ENCODE data around the gene LDAH. TPM values are rescaled to one million over a fixed set of nuclear protein-coding genes. Genes with fewer than 3 reads are reported as not detected.
"Not testable (repeated sequence)": the region's sequence is repeated elsewhere in the genome, so short reads cannot be mapped to it uniquely, and the experiment has no call there.

LDAH gene
- total and polyA plus RNA-seq, 2 donors (not counting 1 experiment from before 2014, with no cell fraction given): 9.0 to 31.3 TPM

- H3K4me1 Mint-ChIP-seq; H2AFZ ChIP-seq (ENCODE audit: insufficient read depth, low read depth, low read length, poor library complexity, severe bottlenecking); POLR2A ChIA-PET; H3K4me2 ChIP-seq (replicated peaks; ENCODE audit: low read depth, low read length, poor library complexity, severe bottlenecking); CTCF ChIA-PET; H3K27ac ChIP-seq (ENCODE audit: low read length in 2 of 2); H3K36me3 ChIP-seq (replicated peaks in 1 of 2; ENCODE audit: control extremely low read depth in 1 of 2, control insufficient read depth in 1 of 2, extremely low read depth in 1 of 2, insufficient read depth in 2 of 2, low read length in 1 of 2); DNase-seq; H4K20me1 ChIP-seq (ENCODE audit: control insufficient read depth, insufficient read depth, low read length, poor library complexity, severe bottlenecking); H3K9me3 ChIP-seq (ENCODE audit: control extremely low read depth in 1 of 3, control insufficient read depth in 2 of 3, insufficient read depth in 1 of 3, low read length in 2 of 3); ATAC-seq (ENCODE audit: low read depth); H3K4me3 Mint-ChIP-seq; H3K79me2 ChIP-seq (ENCODE audit: control insufficient read depth, insufficient read depth, low read length); H3K9ac ChIP-seq (ENCODE audit: low read length); H3K27ac Mint-ChIP-seq; H3K27me3 ChIP-seq (replicated peaks in 1 of 4; ENCODE audit: control extremely low read depth in 1 of 4, control insufficient read depth in 3 of 4, insufficient read depth in 4 of 4, low read length in 3 of 4); H3K4me3 ChIP-seq (ENCODE audit: control extremely low read depth in 1 of 5, extremely low read depth in 1 of 5, insufficient read depth in 1 of 5, low read depth in 2 of 5, low read length in 4 of 5); H3K4me1 ChIP-seq (ENCODE audit: control insufficient read depth in 2 of 2, insufficient read depth in 2 of 2, low read length in 2 of 2); H3K9me3 Mint-ChIP-seq (ENCODE audit: insufficient read depth); H3K27me3 Mint-ChIP-seq; intact Hi-C loops (cut with micrococcal nuclease): not testable (repeated sequence)
- WGBS (ENCODE audit: insufficient coverage): no CpG with 5 or more reads among the region's 2 CpGs
Observed at GRCh38 chr2:20714412-20714811, 108.5 kb downstream of the LDAH start.

- H3K36me3 ChIP-seq (replicated peaks in 1 of 2; ENCODE audit: control extremely low read depth in 1 of 2, control insufficient read depth in 1 of 2, extremely low read depth in 1 of 2, insufficient read depth in 2 of 2, low read length in 1 of 2); H3K27me3 Mint-ChIP-seq; H3K27ac Mint-ChIP-seq; H3K27ac ChIP-seq (ENCODE audit: low read length in 2 of 2); H2AFZ ChIP-seq (ENCODE audit: insufficient read depth, low read depth, low read length, poor library complexity, severe bottlenecking); H3K9me3 Mint-ChIP-seq (ENCODE audit: insufficient read depth); H4K20me1 ChIP-seq (ENCODE audit: control insufficient read depth, insufficient read depth, low read length, poor library complexity, severe bottlenecking); CTCF ChIA-PET; DNase-seq; ATAC-seq (ENCODE audit: low read depth); H3K9me3 ChIP-seq (ENCODE audit: control extremely low read depth in 1 of 3, control insufficient read depth in 2 of 3, insufficient read depth in 1 of 3, low read length in 2 of 3); H3K4me1 ChIP-seq (ENCODE audit: control insufficient read depth in 2 of 2, insufficient read depth in 2 of 2, low read length in 2 of 2); POLR2A ChIA-PET; H3K4me1 Mint-ChIP-seq; H3K4me3 ChIP-seq (ENCODE audit: control extremely low read depth in 1 of 5, extremely low read depth in 1 of 5, insufficient read depth in 1 of 5, low read depth in 2 of 5, low read length in 4 of 5); H3K4me2 ChIP-seq (replicated peaks; ENCODE audit: low read depth, low read length, poor library complexity, severe bottlenecking); H3K4me3 Mint-ChIP-seq; intact Hi-C loops (cut with micrococcal nuclease); H3K27me3 ChIP-seq (replicated peaks in 1 of 4; ENCODE audit: control extremely low read depth in 1 of 4, control insufficient read depth in 3 of 4, insufficient read depth in 4 of 4, low read length in 3 of 4); H3K9ac ChIP-seq (ENCODE audit: low read length); H3K79me2 ChIP-seq (ENCODE audit: control insufficient read depth, insufficient read depth, low read length): not testable (repeated sequence)
- no CpG with 5 or more reads among the region's 3 CpGs for WGBS (ENCODE audit: insufficient coverage)
Observed at GRCh38 chr2:20713585-20713984, 109.3 kb downstream of the LDAH start.

- intact Hi-C loops (cut with micrococcal nuclease); H3K79me2 ChIP-seq (ENCODE audit: control insufficient read depth, insufficient read depth, low read length); H3K27ac ChIP-seq (ENCODE audit: low read length in 2 of 2); H3K4me2 ChIP-seq (replicated peaks; ENCODE audit: low read depth, low read length, poor library complexity, severe bottlenecking); ATAC-seq (ENCODE audit: low read depth); H3K4me3 Mint-ChIP-seq; H3K27ac Mint-ChIP-seq; H3K27me3 ChIP-seq (replicated peaks in 1 of 4; ENCODE audit: control extremely low read depth in 1 of 4, control insufficient read depth in 3 of 4, insufficient read depth in 4 of 4, low read length in 3 of 4); H3K4me3 ChIP-seq (ENCODE audit: control extremely low read depth in 1 of 5, extremely low read depth in 1 of 5, insufficient read depth in 1 of 5, low read depth in 2 of 5, low read length in 4 of 5); H3K9ac ChIP-seq (ENCODE audit: low read length); H3K9me3 Mint-ChIP-seq (ENCODE audit: insufficient read depth); POLR2A ChIA-PET; H2AFZ ChIP-seq (ENCODE audit: insufficient read depth, low read depth, low read length, poor library complexity, severe bottlenecking); H3K27me3 Mint-ChIP-seq; CTCF ChIA-PET; H3K9me3 ChIP-seq (ENCODE audit: control extremely low read depth in 1 of 3, control insufficient read depth in 2 of 3, insufficient read depth in 1 of 3, low read length in 2 of 3); H3K4me1 ChIP-seq (ENCODE audit: control insufficient read depth in 2 of 2, insufficient read depth in 2 of 2, low read length in 2 of 2); H4K20me1 ChIP-seq (ENCODE audit: control insufficient read depth, insufficient read depth, low read length, poor library complexity, severe bottlenecking); H3K36me3 ChIP-seq (replicated peaks in 1 of 2; ENCODE audit: control extremely low read depth in 1 of 2, control insufficient read depth in 1 of 2, extremely low read depth in 1 of 2, insufficient read depth in 2 of 2, low read length in 1 of 2); DNase-seq: not testable (repeated sequence)
- H3K4me1 Mint-ChIP-seq: peaks cover 11% of the 10 kb centered on the region
- WGBS (ENCODE audit: insufficient coverage): 98% methylated on average over 7 of the region's 7 CpGs
Observed at GRCh38 chr2:20711641-20712040, 111.3 kb downstream of the LDAH start.
